Tibial nerve (tissue), 4 donors: ENCODE data around the gene PTPRD.

ENCODE experiments used
- CTCF ChIP-seq, 5 experiments: fragments of 200-600 bp in 3 of 5; fragments of 450-650 bp in 2 of 5; sonication (generic) in 3 of 5; IDR thresholded peaks; one replicate each; pipeline ENCODE4 v1.5.1; 2016 to 2019; ENCODE audit warnings: antibody characterized with exemption in 5 of 5, mild to moderate bottlenecking in 3 of 5, moderate library complexity in 2 of 5
- EP300 ChIP-seq, 2 donors: sonication (generic); formaldehyde crosslinking; IDR thresholded peaks; one replicate each; pipeline ENCODE4 v1.6.1; 2017; ENCODE audit warnings: antibody characterized with exemption in 2 of 2, mild to moderate bottlenecking in 1 of 2
- POLR2A ChIP-seq, 2 donors: fragments of 450-650 bp; IDR thresholded peaks; one replicate each; pipeline ENCODE4 v1.6.1; 2017; ENCODE audit warnings: antibody characterized with exemption in 2 of 2, mild to moderate bottlenecking in 2 of 2, moderate library complexity in 2 of 2

GRCh38 chr9:8693464-8693863 lies 1919.3 kb downstream of the PTPRD start:
- TF ChIP-seq CTCF (IDR thresholded peaks at IDR 0.05): no peak
- TF ChIP-seq POLR2A (IDR thresholded peaks at IDR 0.05): no peak
- no peak for TF ChIP-seq EP300 (IDR thresholded peaks at IDR 0.05)
